ENCODE measurements around the gene HIVEP2.

Gene HIVEP2

GRCh38 chr6:142809947-142810346 is 135.0 kb downstream of the HIVEP2 start:
- no peak overlapping the region for H3K4me3 ChIP-seq (ENCODE audit: low read depth, low read length)
- TF ChIP-seq, protein P1, sequence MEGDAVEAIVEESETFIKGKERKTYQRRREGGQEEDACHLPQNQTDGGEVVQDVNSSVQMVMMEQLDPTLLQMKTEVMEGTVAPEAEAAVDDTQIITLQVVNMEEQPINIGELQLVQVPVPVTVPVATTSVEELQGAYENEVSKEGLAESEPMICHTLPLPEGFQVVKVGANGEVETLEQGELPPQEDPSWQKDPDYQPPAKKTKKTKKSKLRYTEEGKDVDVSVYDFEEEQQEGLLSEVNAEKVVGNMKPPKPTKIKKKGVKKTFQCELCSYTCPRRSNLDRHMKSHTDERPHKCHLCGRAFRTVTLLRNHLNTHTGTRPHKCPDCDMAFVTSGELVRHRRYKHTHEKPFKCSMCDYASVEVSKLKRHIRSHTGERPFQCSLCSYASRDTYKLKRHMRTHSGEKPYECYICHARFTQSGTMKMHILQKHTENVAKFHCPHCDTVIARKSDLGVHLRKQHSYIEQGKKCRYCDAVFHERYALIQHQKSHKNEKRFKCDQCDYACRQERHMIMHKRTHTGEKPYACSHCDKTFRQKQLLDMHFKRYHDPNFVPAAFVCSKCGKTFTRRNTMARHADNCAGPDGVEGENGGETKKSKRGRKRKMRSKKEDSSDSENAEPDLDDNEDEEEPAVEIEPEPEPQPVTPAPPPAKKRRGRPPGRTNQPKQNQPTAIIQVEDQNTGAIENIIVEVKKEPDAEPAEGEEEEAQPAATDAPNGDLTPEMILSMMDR (IDR thresholded peaks at IDR 0.05; ENCODE audit: low read depth, low read length), result no peak
- in situ Hi-C loops (cut with HindIII; ENCODE audit: low sequenced_read_pairs), result no loop called here
- no peak for DNase-seq (ENCODE audit: low read depth, low spot score)

GRCh38 chr6:142808405-142809061 is 136.4 kb downstream of the HIVEP2 start:
- DNase-seq (ENCODE audit: low read depth, low spot score), result no peak
- in situ Hi-C loops (cut with HindIII; ENCODE audit: low sequenced_read_pairs), result no loop called here
- TF ChIP-seq, protein P1 (IDR thresholded peaks at IDR 0.05; ENCODE audit: low read depth, low read length), result no peak

GRCh38 chr6:142805042-142805441 is 139.9 kb downstream of the HIVEP2 start:
- in situ Hi-C loops (cut with HindIII; ENCODE audit: low sequenced_read_pairs), result no loop called here
- TF ChIP-seq, protein P1 (IDR thresholded peaks at IDR 0.05; ENCODE audit: low read depth, low read length), result no peak
- no peak overlapping the region for H3K4me3 ChIP-seq (ENCODE audit: low read depth, low read length)
- DNase-seq (ENCODE audit: low read depth, low spot score), result no peak

More at GRCh38 chr6:142808405-142809061, 136.4 kb downstream of the HIVEP2 start:
- no peak overlapping the region for H3K4me3 ChIP-seq (ENCODE audit: low read depth, low read length)

DNA sequence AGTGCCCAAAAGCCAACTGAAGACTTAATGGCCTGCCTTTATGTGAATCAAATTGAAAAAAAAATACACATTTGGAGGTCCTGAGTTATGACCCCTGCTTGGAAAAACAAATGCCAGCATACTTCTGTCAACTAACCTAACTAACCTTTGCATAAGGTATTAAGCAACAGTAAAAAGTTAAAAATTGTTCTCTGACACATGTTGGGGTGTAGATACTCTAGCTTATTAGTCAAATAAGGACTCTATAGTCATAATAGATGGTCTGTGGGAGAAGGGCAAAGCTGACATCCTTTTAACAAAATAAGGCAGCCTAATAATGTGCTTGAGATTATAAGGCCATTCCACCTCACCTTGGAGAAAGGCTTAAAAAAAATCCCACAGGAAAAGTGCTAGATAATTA is 140.5 kb downstream of the HIVEP2 start:
- no peak overlapping the region for H3K4me3 ChIP-seq (ENCODE audit: low read depth, low read length)
- in situ Hi-C loops (cut with HindIII; ENCODE audit: low sequenced_read_pairs), result no loop called here
- TF ChIP-seq, protein P1 (IDR thresholded peaks at IDR 0.05; ENCODE audit: low read depth, low read length), result no peak
- DNase-seq (ENCODE audit: low read depth, low spot score), result no peak

DNA sequence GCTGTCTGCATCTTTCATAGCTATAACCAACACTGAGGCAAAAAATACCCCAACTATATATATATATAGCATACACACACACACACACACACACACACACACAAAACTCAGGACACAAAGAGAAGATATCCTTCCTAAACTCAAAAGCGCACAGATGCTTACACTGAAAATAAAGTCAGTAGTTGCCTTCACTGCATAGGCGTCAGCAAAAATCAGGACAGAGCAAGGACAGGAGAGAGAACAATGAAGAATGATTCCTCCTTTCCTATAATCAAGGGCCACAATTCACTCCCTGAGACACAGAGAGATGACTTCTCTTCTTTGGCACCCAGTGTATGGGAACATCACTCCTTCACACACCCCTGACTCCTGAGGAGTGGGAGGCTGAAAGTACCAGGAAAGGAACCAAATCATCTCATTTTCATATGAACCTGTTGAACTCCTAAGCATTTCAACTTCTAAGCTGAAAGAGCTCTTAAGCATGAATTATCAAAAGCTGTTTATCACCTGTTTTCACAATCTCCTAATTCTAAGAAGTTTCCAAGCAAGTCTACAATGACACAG is 141.4 kb downstream of the HIVEP2 start:
- in situ Hi-C loops (cut with HindIII; ENCODE audit: low sequenced_read_pairs), result no loop called here
- TF ChIP-seq, protein P1 (IDR thresholded peaks at IDR 0.05; ENCODE audit: low read depth, low read length), result no peak
- DNase-seq (ENCODE audit: low read depth, low spot score), result no peak
- no peak overlapping the region for H3K4me3 ChIP-seq (ENCODE audit: low read depth, low read length)

GRCh38 chr6:142803032-142803431 is 141.9 kb downstream of the HIVEP2 start:
- TF ChIP-seq, protein P1 (IDR thresholded peaks at IDR 0.05; ENCODE audit: low read depth, low read length), result no peak
- no peak for DNase-seq (ENCODE audit: low read depth, low spot score)
- no peak overlapping the region for H3K4me3 ChIP-seq (ENCODE audit: low read depth, low read length)
- in situ Hi-C loops (cut with HindIII; ENCODE audit: low sequenced_read_pairs), result no loop called here
